HCEC 1CT (cell line): ENCODE results near the gene PCAT6.
A peak's percentile ranks its signal among the peaks of the same experiment; 100 is the strongest.
"Not testable (repeated sequence)": the region's sequence is repeated elsewhere in the genome, so short reads cannot be mapped to it uniquely, and the experiment has no call there.

Experiments
- DNase-seq: peaks from one replicate; pipeline ENCODE4 v3.0.0-alpha.2; 2017

The PCAT6 gene

DNA sequence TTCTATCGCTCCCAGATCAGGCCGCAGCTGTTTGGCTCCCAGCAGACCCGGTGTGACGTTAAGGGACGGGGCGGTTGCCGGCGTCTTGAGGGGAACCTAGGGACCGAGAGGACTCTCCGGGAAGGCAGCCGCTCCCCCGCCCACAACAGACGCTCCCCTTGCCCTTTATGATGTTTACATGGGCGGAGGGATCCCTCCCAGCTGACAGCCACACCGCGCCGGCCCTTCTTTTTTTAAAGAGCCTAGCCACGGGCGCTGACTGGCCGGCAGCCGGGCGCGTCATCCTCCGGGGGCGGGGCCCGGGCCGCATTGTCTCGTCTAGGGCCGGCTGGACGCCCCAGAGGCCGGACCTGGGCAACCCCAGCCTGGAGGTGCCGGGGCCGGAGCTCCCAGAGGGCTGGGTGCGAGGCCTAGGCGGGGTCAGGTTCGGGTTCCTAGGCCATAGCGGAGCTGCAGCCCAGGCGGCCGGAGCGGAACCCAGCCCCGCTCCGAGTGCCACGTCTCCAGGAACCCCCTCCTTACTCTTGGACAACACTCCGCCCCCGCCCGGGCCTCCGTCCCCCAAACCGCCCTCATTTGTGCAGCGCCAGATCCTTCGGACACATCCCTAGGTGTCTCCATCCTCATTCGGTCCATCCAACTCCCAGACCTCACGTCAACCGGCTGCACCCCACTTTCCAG is at the start of gene PCAT6:
Gene PCAT6, plus strand, starts transcription at position 340 of the 681 bp plus-strand sequence.
- peak; percentile 97 for DNase-seq

DNA sequence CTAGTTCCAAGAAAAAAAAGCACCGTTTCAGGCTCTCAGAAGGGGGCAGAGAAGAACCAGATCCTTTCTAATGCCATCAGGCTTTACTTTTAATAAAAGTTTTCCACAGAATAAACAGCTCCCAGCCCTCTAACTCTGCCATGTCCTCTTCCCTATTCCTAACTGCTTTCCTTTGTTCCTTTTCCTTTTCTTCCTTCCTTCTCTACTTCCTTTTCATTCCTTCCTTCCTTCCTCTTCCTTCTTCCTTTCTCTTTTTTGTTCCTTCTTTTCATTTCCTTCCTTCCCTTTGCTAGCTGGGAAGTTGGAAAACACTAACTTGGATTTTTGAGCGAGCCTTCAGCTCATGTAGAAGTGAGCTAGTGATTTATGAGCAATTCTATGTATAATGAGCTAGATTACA is 48.7 kb upstream of the PCAT6 start:
- DNase-seq: no peak

DNA sequence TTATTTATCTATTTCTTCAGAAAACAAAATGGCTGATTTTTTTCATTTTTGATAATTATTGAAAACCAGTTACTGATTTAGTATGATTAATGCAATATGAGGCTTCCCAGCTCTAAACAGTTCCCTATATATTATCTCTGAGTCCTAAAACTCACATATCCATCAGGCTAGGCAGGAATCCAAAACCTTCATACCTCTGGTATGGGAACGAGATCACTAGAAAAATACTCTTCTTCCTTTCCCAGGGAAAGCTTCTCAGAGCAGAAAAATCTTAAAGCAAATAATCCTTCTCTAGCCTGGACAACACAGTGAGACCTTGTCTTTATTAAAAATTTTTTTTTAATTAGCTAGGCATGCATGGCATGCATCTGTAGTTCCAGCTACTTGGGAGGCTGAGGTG is 45.0 kb upstream of the PCAT6 start:
- DNase-seq: no peak

DNA sequence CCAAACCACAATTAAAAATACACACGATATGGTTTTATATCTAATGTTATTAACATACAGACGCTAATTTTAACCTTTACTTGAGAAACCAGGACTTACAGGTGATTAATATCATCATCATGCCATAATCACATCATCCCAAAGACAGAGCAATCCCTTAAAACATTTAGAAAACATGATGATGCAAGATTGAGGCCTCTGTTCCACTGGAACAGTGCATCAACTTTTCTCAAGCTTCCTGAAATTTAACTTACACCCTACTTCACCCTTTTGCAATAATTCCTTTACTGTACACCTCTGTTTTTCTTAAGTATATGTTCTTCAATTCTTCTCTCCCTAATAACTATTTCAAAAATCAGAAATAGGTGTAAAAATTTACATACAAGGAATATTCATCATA is 40.6 kb upstream of the PCAT6 start:
- DNase-seq: no peak

DNA sequence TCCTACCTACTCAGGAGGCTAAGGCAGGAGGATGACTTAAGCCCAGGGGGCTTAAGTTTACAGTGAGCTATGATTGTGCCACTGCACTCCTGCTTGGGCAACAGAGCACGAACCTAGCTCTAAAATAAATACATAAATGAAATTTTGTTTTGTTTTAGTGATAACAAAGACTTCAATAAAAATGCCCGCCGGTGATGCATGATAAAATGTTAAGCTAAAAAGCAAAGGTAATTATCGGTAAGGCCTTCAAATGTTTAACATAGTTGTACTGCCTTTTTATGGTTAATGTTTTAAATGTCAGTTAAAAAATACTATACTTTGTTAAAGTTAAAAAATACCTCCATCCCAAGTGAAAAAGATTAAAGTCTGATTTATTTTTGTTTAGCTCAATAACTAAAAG is 29.6 kb upstream of the PCAT6 start:
- DNase-seq: no peak

DNA sequence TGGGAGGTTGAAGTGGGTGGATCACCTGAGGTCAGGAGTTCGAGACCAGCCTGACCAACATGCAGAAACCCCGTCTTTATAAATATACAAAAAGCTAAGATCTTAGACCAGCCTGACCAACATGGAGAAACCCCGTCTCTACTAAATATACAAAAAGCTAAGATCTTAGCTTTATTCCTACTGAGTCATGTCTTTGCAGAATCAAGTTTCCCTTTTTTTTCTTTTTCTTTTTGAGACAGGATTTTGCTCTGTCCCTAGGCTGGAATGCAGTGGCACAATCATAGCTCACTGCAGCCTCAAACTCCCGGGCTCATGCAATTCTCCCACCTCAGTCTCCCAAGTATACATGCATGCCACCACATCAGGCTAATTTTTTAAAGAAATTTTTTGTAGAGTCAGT is 23.9 kb upstream of the PCAT6 start:
- no peak for DNase-seq

DNA sequence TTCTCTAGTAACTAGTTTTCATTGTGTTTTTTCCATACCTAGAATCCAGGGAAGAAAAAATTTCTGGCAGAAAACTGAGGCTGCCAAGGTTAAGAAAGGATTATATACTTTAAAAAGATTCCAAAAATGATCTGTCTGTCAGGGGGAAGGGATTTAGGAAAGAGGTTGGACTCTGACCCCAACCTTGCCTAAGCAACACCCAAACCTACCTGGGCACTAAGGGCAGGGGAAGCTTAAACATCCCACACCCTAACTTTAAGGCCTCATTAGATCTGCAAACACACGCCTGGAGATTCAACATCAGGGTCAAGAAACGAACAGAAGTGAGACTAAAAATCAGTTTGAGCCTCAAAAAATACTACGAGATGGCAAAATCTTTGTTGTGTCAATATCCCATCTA is 22.0 kb upstream of the PCAT6 start:
- no peak for DNase-seq

DNA sequence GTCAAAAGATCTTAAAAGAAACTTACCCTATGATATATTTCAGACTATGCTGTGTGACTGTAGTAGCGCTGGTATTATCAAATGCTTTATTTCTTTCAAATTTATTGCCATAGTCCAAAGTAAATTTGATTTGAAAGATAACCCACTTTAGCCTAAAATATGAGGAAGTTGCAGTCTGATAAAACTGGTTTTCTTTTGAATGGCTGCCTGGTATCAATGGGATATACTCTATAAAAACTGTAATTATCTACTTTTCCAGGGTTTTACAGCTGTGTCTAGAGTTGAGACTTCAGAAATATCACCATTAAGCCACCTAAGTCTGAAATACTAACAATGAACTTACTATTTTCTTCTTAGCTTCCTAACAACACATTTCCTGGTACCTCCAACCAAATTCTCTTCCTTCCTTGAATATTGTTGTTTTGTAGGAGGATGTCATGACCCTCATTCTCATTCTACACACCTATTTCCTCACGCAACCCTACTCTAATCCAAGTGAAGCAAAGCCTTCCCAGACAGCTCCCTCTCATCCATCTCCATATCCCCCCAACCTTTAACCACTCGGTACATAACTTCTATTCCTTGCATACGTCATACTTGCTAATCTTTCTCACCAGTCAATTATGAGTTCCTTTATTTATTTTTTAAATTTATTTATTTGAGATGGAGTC is 19.5 kb upstream of the PCAT6 start:
- no peak for DNase-seq

DNA sequence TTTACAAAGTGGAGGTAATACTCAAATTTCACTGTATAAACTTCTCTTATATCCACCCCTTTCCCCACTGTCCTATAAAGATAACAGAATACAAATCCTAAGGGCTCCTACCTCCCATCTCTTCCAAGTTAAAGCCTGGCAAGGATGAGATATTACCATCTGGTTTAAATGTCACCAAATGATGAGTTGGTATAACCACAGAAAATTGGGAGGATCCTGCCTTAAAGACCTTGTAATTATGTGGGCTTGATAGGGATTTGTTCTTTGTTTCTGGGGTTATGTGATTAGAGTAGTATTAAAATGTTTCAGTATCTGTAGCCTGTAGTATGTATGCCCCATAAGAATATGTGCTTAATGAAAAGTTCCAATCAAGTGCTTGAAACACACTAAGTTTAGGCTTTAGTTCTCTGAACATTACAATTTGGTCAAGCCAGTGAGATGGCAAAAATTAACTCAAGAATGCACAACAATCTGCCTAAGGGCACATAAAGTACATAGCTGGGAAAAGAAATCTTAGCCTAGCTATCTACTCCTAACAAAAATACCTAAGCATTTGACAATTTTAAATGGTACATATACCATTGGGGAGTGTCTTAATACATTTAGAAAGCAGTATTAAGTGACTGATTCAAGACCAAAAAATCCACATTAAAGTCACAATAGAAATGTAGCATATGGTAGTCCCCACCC is 16.6 kb upstream of the PCAT6 start:
- no peak for DNase-seq

DNA sequence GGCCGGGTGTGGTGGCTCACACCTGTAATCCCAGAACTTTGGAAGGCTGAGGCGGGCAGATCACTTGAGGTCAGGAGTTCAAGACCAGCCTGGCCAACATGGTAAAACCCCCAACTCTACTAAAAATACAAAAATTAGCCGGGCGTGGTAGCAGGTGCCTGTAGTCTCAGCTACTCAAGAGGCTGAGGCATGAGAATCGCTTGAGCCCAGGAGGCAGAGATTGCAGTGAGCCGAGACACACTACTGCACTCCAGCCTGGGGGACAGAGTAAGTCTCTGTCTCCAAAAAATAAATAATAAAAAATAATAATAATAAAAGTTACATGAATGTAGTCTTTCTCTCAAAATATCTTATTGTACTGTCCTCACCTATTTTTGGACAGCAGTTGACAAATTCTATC is 15.8 kb upstream of the PCAT6 start:
- not testable (repeated sequence) for DNase-seq

DNA sequence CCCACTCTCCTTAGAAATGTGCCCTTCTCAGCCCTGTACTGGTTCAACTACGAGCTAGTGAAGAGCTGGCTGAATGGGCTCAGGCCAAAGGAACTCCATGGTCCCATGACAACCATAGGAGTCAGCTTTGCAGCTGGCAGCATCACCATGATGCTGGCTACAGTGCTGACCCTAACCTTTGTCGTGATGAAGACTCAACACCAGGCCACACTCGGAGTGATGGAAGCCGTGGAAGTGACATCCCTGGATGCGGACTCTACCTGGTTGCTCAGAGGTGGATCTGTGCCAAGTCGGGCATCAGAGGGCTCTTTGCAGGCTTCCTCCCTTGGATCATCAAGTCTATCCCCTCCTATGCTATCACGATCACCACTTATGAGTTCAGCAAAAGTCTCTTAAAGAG is 14.1 kb upstream of the PCAT6 start:
- DNase-seq: no peak

DNA sequence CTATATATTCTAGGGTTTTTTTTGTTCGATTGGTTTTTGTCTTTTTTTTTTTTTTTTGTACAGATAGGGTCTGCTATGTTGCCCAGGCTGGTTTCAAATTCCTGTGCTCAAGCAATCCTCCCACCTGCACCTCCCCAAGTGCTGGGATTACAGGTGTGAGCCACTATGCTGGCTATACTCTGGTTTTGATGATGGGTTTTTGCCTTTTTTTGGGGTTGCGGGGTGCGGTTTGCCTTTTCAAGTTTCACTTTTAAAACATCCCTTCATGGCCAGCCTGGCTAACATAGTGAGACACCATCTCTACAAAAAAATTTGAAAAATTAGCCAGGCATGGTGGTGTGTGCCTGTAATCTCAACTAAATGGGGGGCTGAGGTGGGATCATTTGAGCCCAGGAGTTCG is 12.5 kb upstream of the PCAT6 start:
- no peak for DNase-seq

DNA sequence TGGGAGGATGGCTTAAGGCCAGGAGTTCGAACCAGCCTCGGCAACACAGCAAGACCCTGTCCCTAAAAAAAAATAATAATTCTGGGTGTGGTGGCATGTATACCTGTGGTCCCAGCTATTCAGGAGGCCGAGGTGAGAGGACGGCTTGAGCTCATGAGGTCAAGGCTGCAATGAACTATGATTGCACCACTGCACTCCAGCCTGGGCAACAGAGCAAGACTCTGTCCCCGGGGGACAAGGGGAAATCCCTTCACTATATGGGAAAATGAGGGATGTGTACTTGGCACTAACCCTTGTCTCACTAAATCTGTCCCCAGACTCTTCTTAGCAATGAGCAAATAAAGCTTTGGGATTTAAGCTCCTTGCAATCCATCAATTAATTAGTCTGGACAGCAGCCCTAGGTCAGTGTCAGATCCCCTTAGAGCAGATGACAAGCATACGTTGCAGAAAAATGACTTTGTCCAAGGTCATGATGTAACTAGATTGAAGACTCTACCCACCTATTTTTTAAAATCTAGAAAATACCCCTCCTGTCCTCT is 11.9 kb upstream of the PCAT6 start:
- DNase-seq: no peak

DNA sequence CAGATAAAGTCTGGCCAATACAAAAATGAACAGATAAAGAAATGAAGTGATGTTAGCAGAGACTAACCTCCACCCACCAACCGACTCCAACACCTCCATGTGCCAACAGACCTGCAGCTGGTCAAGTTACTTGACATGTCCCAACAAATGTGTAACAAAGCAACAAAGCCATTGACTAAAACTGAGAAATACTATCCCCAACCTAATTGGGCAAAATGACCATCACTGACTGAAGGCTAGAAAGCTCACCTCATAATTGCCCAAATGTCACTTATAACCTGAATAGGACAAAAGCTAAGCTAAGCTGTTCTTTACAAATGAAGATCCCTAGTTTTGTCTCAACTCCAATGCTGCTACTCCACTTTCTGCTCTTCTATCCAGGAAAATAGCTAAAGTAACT is 10.0 kb upstream of the PCAT6 start:
- no peak for DNase-seq

DNA sequence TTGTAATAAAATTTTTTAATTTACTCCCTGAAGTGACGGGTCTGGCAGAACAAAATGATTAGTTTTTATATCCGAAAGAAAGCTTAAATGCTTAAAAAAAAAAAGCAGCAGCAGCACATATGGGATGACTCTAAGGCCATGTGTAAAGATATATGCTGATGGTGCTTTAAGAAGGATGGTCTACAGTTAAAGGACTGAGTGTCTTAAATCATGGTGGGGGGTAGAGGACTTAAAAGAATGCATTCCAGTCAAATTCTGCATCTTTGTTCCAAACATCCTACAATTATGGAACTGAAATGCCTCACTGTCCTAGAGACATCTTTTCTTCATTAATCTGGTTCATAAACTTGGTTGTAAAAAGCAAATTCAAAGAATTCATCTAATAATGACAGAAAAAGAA is 9.6 kb upstream of the PCAT6 start:
- no peak for DNase-seq

DNA sequence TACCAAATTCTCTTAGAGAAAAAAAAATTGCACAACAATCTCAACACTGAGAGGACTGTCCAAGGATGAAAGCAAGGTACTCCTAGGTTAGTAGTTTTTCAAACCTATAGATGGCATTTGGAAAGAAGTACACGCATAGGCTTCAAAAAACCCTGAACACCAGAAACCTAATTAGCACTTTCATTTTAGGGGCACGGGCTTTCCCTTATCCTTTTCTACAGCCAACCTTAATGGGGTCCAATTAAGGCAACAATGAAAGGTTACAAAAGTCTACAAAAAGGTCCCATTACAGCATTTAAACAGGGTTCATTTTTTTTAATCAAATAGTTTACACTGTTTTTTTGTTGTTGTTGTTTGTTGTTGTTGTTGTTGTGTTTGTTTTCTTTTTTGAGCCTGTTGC is 8.7 kb upstream of the PCAT6 start:
- DNase-seq: no peak

DNA sequence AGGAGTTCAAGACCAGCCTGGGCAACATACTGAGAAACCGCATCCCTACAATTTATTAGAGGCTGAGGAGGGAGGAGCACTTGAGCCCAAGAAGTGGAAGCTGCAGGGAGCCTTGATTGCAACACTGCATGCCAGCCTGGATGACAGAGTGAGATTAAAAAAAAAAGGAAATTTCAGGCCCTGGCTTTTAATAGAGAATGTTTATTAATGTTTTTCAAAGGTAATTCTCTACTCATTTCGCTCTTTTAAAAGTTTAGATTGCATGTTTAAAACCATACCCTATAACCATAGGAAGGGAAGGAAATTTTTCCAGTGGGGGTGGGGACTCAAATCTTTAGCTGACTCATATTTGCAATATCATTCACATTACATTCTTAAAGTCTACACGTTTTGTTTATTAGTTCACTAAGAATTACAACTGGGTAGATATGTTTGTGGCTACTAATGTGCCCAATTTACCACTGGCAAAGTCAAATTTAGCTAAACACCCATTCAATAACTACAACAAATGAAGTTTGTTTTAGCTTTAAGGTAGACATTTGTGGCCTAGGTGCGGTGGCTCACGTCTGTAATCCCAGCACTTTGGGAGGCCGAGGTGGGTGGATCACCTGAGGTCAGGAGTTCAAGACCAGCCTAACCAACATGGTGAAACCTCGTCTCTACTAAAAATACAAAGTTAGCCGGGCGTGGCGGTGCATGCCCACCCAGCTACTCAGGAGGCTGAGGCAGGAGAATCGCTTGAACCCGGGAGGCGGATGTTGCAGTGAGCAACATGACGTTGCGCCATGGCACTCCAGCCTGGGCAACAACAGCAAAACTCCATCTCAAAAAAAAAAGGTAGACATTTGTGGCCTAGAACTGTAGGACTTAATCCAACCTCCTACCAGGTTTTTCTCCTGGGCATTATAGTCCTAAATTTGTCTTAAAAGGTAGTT is 7.5 kb upstream of the PCAT6 start:
- peak; percentile 70 for DNase-seq

DNA sequence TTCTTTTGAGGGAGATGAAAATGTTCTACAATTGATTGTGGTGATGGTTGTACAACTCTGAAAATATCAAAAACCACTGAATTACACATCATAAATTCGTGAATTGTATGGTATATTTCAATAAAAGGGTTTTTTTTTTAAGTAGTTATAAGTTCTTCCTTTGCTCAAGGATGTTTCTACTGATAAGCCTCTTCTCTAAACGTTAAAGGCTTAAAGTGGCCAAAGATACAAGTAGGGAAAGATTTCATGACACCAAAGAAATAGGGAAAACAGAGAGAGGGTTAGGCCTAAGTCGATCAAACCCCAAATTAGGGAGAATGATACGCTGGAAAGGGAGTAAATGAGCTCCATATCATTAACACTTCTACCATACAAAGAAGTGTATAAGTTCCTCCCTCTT is 6.6 kb upstream of the PCAT6 start:
- DNase-seq: no peak

DNA sequence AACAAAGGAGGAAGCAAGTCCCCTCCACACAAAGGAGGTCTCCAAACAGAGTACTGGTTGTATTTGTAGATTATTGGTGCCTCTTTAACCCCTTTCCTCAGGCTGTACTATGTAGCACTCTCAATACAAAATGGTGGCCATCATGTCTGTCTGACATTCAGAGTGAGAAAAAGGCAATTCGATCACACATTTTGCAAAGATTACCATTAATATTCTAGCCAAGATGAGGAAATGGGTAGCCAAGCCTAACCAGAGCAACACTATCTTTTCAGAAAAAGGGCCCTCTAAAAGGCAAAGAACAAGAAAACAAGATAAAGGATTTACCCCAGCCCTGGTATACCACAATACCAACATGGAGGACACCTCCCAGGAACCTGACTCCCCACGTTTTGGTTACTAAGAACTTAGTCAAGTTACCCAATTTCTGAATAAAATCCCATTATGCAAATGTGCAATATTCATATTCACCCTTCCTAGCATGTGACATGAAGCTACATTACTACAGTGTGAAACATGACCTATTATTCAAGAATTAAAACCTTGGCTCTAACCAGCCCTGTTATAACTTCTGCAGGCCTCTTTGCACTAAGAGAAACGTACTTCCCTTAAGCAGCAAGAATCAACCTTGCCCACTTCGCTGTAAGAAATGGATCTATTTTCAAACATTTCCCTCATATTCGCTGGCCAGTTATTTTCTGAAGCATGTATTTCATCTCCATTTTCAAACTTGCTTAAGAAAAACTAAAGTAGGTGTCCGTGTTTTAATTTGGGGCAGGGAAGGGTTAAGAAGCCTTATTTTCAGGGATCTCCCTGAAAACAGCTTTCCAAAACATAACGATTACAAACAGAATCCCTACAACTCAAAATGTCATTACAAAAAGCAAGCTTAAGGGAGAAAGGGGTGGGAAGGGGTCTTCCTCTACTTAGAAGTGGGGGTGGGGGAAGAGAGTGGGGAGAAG is 4.6 kb upstream of the PCAT6 start:
- peak; percentile 32 for DNase-seq

DNA sequence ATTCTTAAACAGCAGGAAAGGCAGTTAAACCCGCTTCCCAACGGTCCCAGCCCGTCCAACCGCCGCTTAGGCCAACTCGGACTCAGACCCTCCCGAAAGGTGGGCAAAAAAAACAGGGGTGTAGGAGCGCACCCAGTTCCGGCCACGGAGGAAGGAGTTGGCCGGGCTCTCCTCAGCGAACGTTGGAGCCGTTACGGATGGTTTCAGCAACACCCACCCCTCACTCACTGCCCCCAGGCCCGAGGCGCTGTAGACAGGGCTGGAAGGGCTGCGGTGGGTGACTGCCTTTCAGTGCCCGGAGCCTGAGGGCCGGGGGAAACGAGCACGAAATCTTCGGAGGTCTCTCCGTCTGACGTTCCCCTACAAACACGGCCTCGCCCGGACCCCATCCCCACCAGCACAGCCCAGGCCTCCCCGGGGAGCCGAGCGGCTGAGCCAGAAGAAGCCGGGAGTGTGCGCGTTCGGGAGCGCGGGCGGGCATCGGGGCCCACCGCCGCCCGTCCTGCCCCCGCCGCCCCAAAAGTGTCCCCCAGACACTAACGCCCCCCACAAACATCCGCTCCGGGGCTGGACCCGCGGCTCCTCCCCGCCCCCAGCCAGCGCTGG is 3.8 kb upstream of the PCAT6 start:
- DNase-seq: peak; percentile 23

DNA sequence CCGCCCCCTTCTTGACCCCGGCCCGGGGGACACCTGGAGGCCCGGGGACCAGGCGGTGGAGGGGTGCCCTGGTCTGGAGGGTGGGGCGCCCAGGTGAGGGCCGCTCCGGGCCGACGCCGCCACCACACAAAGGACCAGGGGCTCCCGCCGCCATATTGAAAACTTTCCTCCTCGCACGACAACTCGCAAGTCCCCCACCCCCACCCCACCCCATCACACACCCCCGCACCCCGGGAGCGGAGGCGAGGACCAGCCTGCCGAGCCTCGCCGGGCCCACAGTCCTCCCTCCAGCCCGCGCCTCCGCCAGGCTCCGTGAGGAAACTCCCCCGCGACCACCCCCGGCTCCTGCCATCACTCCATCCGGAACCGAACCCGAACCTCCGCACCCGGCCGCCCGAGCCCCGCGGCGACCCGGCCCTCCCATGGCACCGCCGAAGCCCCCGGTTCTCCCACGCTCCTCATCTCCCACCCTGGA is 3.3 kb upstream of the PCAT6 start:
- DNase-seq: peak; percentile 47
